MG63 (cell line): ENCODE data around the gene PRR15L. TPM values are rescaled to one million over a fixed set of nuclear protein-coding genes. Genes with fewer than 3 reads are reported as not detected.
"Not testable (repeated sequence)": the region's sequence is repeated elsewhere in the genome, so short reads cannot be mapped to it uniquely, and the experiment has no call there.

Experiments used
- DNase-seq: peaks from one replicate; pipeline ENCODE4 v3.0.0-alpha.2; 2020
- H3K27me3 ChIP-seq: fragments of 250-450 bp; sonication (Bioruptor Pico); 2 replicates; pipeline ENCODE4 v1.5.1; 2020; ENCODE audit warnings: mild to moderate bottlenecking, moderate library complexity
- H3K36me3 ChIP-seq: fragments of 250-450 bp; sonication (Bioruptor Pico); 2 replicates; pipeline ENCODE4 v1.5.1; 2020; ENCODE audit warnings: mild to moderate bottlenecking, moderate library complexity
- H3K4me3 ChIP-seq: fragments of 250-450 bp; sonication (Bioruptor Pico); 2 replicates; pipeline ENCODE4 v1.5.1; 2020; ENCODE audit warnings: mild to moderate bottlenecking, moderate library complexity
- H3K9me3 ChIP-seq: fragments of 250-450 bp; sonication (Bioruptor Pico); 2 replicates; pipeline ENCODE4 v1.5.1; 2020; ENCODE audit warnings: mild to moderate bottlenecking, moderate library complexity
- total RNA-seq: library from RNA; depleted of rRNA; stranded (reverse); fragments of >200 nt; shearing (Covaris generic); gene quantifications from 2 replicates; pipeline ENCODE4 v1.2.3, GENCODE V29; 2014; ENCODE audit warnings: low replicate concordance; rRNA removed

The PRR15L gene
- total RNA-seq, result not detected in 2 replicates

GRCh38 chr17:47957591-47958490 lies at the start of gene PRR15L:
Gene PRR15L (minus strand): TSS chr17:47957883. CDS start chr17:47953234, 4,649 bp downstream.
- H3K27me3 ChIP-seq, result no peaks in the 10 kb centered on the region
- H3K4me3 ChIP-seq, result no peak within 1 kb of the TSS
- H3K9me3 ChIP-seq, result no peaks in the 10 kb centered on the region
- no peaks in the 10 kb centered on the region for H3K36me3 ChIP-seq
- no peak for DNase-seq

- DNase-seq, result no peak
- Histone ChIP-seq H3K9me3 (no peaks in the 10 kb centered on the region), H3K4me3 (no peak overlapping the region), H3K27me3 (0 out of 2 replicates have a peak, but pooled peaks cover 2% of the 10 kb centered on the region), H3K36me3 (no peaks in the 10 kb centered on the region)
Measured at GRCh38 chr17:48006936-48007709, 49.4 kb upstream of the PRR15L start.

- H3K27me3 ChIP-seq, result 0 out of 2 replicates have a peak, but pooled peaks cover 2% of the 10 kb centered on the region
- DNase-seq, result no peak
- no peaks in the 10 kb centered on the region for H3K9me3 ChIP-seq
- H3K36me3 ChIP-seq, result no peaks in the 10 kb centered on the region
- H3K4me3 ChIP-seq, result no peak overlapping the region
Measured at GRCh38 chr17:48004983-48005382, 47.3 kb upstream of the PRR15L start.

- DNase-seq, result no peak
- H3K27me3 ChIP-seq, result 0 out of 2 replicates have a peak, but pooled peaks cover under 1% of the 10 kb centered on the region
- no peak overlapping the region for H3K4me3 ChIP-seq
- no peaks in the 10 kb centered on the region for H3K9me3 ChIP-seq
- H3K36me3 ChIP-seq, result no peaks in the 10 kb centered on the region
Measured at GRCh38 chr17:48003417-48004151, 45.9 kb upstream of the PRR15L start.

- H3K36me3 ChIP-seq, result no peaks in the 10 kb centered on the region
- DNase-seq, result peak; percentile 12
- no peak overlapping the region for H3K4me3 ChIP-seq
- H3K9me3 ChIP-seq, result no peaks in the 10 kb centered on the region
- no peaks in the 10 kb centered on the region for H3K27me3 ChIP-seq
Measured at GRCh38 chr17:48002916-48003416, 45.3 kb upstream of the PRR15L start.

GRCh38 chr17:48002266-48002915 lies 44.7 kb upstream of the PRR15L start:
- Histone ChIP-seq H3K9me3 (no peaks in the 10 kb centered on the region), H3K36me3 (no peaks in the 10 kb centered on the region), H3K27me3 (no peaks in the 10 kb centered on the region), H3K4me3 (no peak overlapping the region)
- DNase-seq, result peak; percentile 31

GRCh38 chr17:48001657-48002056 lies 44.0 kb upstream of the PRR15L start:
- not testable (repeated sequence) for H3K9me3 ChIP-seq, H3K4me3 ChIP-seq, H3K27me3 ChIP-seq, H3K36me3 ChIP-seq, DNase-seq

- DNase-seq, result no peak
Measured at GRCh38 chr17:48001197-48001596, 43.5 kb upstream of the PRR15L start.

GRCh38 chr17:47999582-47999981 lies 41.9 kb upstream of the PRR15L start:
- peak; percentile 21 for DNase-seq
- no peak overlapping the region for H3K4me3 ChIP-seq
- no peaks in the 10 kb centered on the region for H3K27me3 ChIP-seq
- H3K36me3 ChIP-seq, result no peaks in the 10 kb centered on the region
- H3K9me3 ChIP-seq, result no peaks in the 10 kb centered on the region

More at GRCh38 chr17:48001197-48001596, 43.5 kb upstream of the PRR15L start:
- Histone ChIP-seq H3K4me3 (no peak overlapping the region), H3K9me3 (no peaks in the 10 kb centered on the region), H3K36me3 (no peaks in the 10 kb centered on the region), H3K27me3 (no peaks in the 10 kb centered on the region)

GRCh38 chr17:47998044-47998443 lies 40.4 kb upstream of the PRR15L start:
- Histone ChIP-seq H3K27me3 (no peaks in the 10 kb centered on the region), H3K9me3 (no peaks in the 10 kb centered on the region), H3K4me3 (no peak overlapping the region), H3K36me3 (no peaks in the 10 kb centered on the region)
- no peak for DNase-seq

GRCh38 chr17:47997586-47997985 lies 39.9 kb upstream of the PRR15L start:
- Histone ChIP-seq H3K4me3 (no peak overlapping the region), H3K36me3 (no peaks in the 10 kb centered on the region), H3K27me3 (no peaks in the 10 kb centered on the region), H3K9me3 (no peaks in the 10 kb centered on the region)
- DNase-seq, result no peak

- H3K9me3 ChIP-seq, result no peaks in the 10 kb centered on the region
- DNase-seq, result no peak
- no peaks in the 10 kb centered on the region for H3K27me3 ChIP-seq
- no peaks in the 10 kb centered on the region for H3K36me3 ChIP-seq
- H3K4me3 ChIP-seq, result no peak overlapping the region
Measured at GRCh38 chr17:47996201-47996600, 38.5 kb upstream of the PRR15L start.

- Histone ChIP-seq H3K9me3 (no peaks in the 10 kb centered on the region), H3K4me3 (no peak overlapping the region), H3K36me3 (no peaks in the 10 kb centered on the region), H3K27me3 (no peaks in the 10 kb centered on the region)
- no peak for DNase-seq
Measured at GRCh38 chr17:47995241-47995935, 37.7 kb upstream of the PRR15L start.

- H3K9me3 ChIP-seq, result no peaks in the 10 kb centered on the region
- no peaks in the 10 kb centered on the region for H3K27me3 ChIP-seq
- no peak for DNase-seq
- no peak overlapping the region for H3K4me3 ChIP-seq
- no peaks in the 10 kb centered on the region for H3K36me3 ChIP-seq
Measured at GRCh38 chr17:47994724-47995123, 37.0 kb upstream of the PRR15L start.

- Histone ChIP-seq H3K4me3 (no peak overlapping the region), H3K9me3 (no peaks in the 10 kb centered on the region), H3K36me3 (no peaks in the 10 kb centered on the region), H3K27me3 (no peaks in the 10 kb centered on the region)
- DNase-seq, result no peak
Measured at GRCh38 chr17:47993964-47994363, 36.3 kb upstream of the PRR15L start.
